ENCODE results near the gene BLTP3B. TPM values are rescaled to one million over a fixed set of nuclear protein-coding genes. Genes with fewer than 3 reads are reported as not detected.

BLTP3B gene
- total and polyA plus RNA-seq, 2 of the 13 experiments (the other 11 are each of a cell fraction or from before 2014, with no cell fraction given): 15.6 to 24.4 TPM

- Histone ChIP-seq H3K27ac (ENCODE audit: extremely low read length, insufficient read depth, low read length) (no peak overlapping the region), H2AFZ (ENCODE audit: low read length) (no peak overlapping the region), H3K27me3 (ENCODE audit: control insufficient read depth in 1 of 2, insufficient read depth in 2 of 2, low read length in 2 of 2) (no peaks in the 10 kb centered on the region), H3K36me3 (replicated peaks in 1 of 2; ENCODE audit: control insufficient read depth in 1 of 2, insufficient read depth in 2 of 2, low read length in 2 of 2) (peaks cover 0 to 13% of the 10 kb centered on the region in 2 experiments; a peak in 1 of 5 replicates), H3K9ac (ENCODE audit: insufficient read depth, low read depth, low read length) (no peak overlapping the region), H3K4me1 (ENCODE audit: insufficient read depth, low read length) (peaks cover 14% of the 10 kb centered on the region), H3K4me2 (ENCODE audit: low read depth, low read length) (no peak overlapping the region), H4K20me1 (ENCODE audit: insufficient read depth, low read length) (no peaks in the 10 kb centered on the region), H3K79me2 (ENCODE audit: insufficient read depth, low read length) (no peaks in the 10 kb centered on the region), H3K9me3 (ENCODE audit: low read length) (no peaks in the 10 kb centered on the region), H3K4me3 (replicated peaks in 1 of 3; ENCODE audit: insufficient read depth in 1 of 3, low read depth in 2 of 3, low read length in 3 of 3) (no peak overlapping the region)
- ChIA-PET POLR2A (no interaction called here), CTCF (ENCODE audit: low intra/inter-chr PET ratio, low total read pairs) (no interaction called here)
- DNase-seq (ENCODE audit: low spot score) (no peak), ATAC-seq (no peak), FAIRE-seq (no peak)
- WGBS (ENCODE audit: low lambda C conversion rate): 96% methylated on average over 2 of the region's 2 CpGs
- in situ Hi-C loops (cut with HindIII; ENCODE audit: extremely low pct_ligation_motif_present, low pct_unique_long_range_greater_than_20kb) (no loop called here), intact Hi-C loops (cut with micrococcal nuclease; ENCODE audit: unreplicated experiment) (no loop called here)
- no TSS peak for BruUV-seq (replicated peaks)
- TF ChIP-seq ZC3H13 (CRISPR knock-in tag; IDR thresholded peaks at IDR 0.05) (no peak), MAFG (CRISPR knock-in tag; IDR thresholded peaks at IDR 0.05) (no peak), ATRX (CRISPR knock-in tag; IDR thresholded peaks at IDR 0.05; ENCODE audit: borderline replicate concordance) (no peak), ZNF614 (CRISPR knock-in tag; IDR thresholded peaks at IDR 0.05; ENCODE audit: borderline replicate concordance) (no peak), NFYB (CRISPR knock-in tag; IDR thresholded peaks at IDR 0.05) (no peak), HNRNPL (IDR thresholded peaks at IDR 0.05; ENCODE audit: low read depth, low read length) (no peak), ZNF609 (CRISPR knock-in tag; IDR thresholded peaks at IDR 0.05; ENCODE audit: borderline replicate concordance) (no peak), ZNF205 (CRISPR knock-in tag; IDR thresholded peaks at IDR 0.05) (no peak), PHF21A (CRISPR knock-in tag; IDR thresholded peaks at IDR 0.05) (no peak)
- TF ChIP-seq, protein P1, sequence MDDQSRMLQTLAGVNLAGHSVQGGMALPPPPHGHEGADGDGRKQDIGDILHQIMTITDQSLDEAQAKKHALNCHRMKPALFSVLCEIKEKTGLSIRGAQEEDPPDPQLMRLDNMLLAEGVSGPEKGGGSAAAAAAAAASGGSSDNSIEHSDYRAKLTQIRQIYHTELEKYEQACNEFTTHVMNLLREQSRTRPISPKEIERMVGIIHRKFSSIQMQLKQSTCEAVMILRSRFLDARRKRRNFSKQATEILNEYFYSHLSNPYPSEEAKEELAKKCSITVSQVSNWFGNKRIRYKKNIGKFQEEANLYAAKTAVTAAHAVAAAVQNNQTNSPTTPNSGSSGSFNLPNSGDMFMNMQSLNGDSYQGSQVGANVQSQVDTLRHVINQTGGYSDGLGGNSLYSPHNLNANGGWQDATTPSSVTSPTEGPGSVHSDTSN (CRISPR knock-in tag; IDR thresholded peaks at IDR 0.05; ENCODE audit: borderline replicate concordance): no peak
- TF ChIP-seq, protein P2, sequence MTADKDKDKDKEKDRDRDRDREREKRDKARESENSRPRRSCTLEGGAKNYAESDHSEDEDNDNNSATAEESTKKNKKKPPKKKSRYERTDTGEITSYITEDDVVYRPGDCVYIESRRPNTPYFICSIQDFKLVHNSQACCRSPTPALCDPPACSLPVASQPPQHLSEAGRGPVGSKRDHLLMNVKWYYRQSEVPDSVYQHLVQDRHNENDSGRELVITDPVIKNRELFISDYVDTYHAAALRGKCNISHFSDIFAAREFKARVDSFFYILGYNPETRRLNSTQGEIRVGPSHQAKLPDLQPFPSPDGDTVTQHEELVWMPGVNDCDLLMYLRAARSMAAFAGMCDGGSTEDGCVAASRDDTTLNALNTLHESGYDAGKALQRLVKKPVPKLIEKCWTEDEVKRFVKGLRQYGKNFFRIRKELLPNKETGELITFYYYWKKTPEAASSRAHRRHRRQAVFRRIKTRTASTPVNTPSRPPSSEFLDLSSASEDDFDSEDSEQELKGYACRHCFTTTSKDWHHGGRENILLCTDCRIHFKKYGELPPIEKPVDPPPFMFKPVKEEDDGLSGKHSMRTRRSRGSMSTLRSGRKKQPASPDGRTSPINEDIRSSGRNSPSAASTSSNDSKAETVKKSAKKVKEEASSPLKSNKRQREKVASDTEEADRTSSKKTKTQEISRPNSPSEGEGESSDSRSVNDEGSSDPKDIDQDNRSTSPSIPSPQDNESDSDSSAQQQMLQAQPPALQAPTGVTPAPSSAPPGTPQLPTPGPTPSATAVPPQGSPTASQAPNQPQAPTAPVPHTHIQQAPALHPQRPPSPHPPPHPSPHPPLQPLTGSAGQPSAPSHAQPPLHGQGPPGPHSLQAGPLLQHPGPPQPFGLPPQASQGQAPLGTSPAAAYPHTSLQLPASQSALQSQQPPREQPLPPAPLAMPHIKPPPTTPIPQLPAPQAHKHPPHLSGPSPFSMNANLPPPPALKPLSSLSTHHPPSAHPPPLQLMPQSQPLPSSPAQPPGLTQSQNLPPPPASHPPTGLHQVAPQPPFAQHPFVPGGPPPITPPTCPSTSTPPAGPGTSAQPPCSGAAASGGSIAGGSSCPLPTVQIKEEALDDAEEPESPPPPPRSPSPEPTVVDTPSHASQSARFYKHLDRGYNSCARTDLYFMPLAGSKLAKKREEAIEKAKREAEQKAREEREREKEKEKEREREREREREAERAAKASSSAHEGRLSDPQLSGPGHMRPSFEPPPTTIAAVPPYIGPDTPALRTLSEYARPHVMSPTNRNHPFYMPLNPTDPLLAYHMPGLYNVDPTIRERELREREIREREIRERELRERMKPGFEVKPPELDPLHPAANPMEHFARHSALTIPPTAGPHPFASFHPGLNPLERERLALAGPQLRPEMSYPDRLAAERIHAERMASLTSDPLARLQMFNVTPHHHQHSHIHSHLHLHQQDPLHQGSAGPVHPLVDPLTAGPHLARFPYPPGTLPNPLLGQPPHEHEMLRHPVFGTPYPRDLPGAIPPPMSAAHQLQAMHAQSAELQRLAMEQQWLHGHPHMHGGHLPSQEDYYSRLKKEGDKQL (CRISPR knock-in tag; IDR thresholded peaks at IDR 0.05; ENCODE audit: low read depth): no peak
These were observed 36.6 kb upstream of the BLTP3B start for GRCh38 chr12:100179252-100179651.

Data from HepG2 (cell line).